ENCODE results near the gene LRRC3C.

LRRC3C gene

DNA sequence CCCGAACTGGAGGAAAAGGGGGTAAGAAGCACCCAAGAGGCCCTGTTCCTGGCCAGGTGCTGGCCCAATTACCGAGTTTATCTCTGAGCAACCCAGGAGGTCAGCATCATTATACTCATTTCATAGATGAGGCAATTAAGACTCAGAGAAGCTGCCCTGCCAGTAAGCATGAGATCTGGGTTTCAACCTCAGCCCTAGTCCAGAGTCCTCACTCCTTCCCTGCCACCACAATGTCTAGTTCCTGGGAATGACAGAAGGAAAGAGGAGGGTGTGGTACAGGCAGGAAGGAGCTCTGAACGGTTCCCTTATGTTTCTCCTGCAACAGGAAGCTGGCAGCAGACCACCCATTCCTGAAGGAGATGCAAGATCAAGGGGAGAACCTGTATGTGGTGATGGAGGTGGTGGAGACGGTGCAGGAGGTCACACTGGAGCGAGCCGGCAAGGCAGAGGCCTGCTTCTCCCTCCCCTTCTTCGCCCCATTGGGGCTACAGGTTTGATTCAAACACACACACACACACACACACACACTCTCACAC, 42.7 kb downstream of the LRRC3C start:
- Histone ChIP-seq H3K4me3 (ENCODE audit: low read length) (no peak overlapping the region), H3K4me1 (ENCODE audit: insufficient read depth, low read length) (no peaks in the 10 kb centered on the region), H3K27me3 (ENCODE audit: insufficient read depth, low read length) (peaks cover 3% of the 10 kb centered on the region; the same call in 1 of the 2 replicates), H3K27ac (ENCODE audit: low read depth, low read length) (no peak overlapping the region), H3K9me3 (ENCODE audit: insufficient read depth, low read depth, low read length) (no peaks in the 10 kb centered on the region), H3K9ac (ENCODE audit: low read depth, low read length) (no peak overlapping the region), H3K36me3 (ENCODE audit: insufficient read depth, low read length) (no peaks in the 10 kb centered on the region)
- 81% methylated on average over 7 of the region's 7 CpGs for WGBS

DNA sequence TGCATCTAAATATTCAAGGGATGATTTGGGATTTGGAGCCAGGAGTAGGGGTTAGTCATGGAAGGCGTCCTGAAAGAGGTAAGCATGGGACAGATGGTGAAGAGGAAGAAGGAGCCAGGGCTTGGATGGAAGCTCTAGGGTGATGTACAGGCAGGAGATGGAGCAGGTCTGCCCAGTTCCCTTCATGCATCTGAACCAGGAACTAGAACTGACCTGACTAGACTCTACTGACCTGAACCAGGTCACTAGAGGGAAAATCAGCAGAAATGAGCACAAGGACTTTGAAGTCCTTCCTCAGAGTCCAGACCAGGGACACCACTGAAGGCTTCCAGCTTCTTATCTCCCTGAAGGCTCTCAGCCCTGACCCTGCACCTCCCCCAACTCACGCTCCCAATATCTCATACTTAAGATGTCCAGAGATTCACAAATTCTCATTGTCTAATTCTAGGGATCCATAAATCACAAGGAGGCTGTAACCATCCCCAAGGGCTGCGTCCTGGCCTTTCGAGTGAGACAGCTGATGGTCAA, 43.6 kb downstream of the LRRC3C start:
- Histone ChIP-seq H3K4me3 (ENCODE audit: low read length) (no peak overlapping the region), H3K36me3 (ENCODE audit: insufficient read depth, low read length) (no peaks in the 10 kb centered on the region), H3K9me3 (ENCODE audit: insufficient read depth, low read depth, low read length) (no peaks in the 10 kb centered on the region), H3K27ac (ENCODE audit: low read depth, low read length) (no peak overlapping the region), H3K4me1 (ENCODE audit: insufficient read depth, low read length) (no peaks in the 10 kb centered on the region), H3K27me3 (ENCODE audit: insufficient read depth, low read length) (peaks cover 3% of the 10 kb centered on the region; the same call in 1 of the 2 replicates), H3K9ac (ENCODE audit: low read depth, low read length) (no peak overlapping the region)
- 96% methylated on average over 4 of the region's 4 CpGs for WGBS

DNA sequence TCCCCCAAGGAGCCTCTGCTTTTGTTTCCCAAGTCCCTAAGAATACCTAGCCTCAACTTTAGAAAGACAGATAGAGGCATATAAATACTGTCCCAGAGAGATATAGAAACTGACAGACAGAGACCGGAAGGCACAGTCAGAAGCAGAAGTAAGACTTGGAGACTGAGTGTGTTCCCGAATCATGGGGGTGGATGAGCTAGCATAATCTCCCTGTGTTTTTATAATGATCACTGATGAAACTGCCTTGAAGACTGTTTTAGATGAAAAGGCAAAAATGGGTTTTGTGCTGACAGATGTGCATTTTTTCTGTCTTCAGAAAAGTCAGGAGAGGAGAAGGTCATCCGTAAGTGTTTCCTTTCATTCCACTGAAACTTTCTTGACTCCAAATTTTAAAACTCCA, 44.7 kb downstream of the LRRC3C start:
- H3K4me3 ChIP-seq (ENCODE audit: low read length): no peak overlapping the region
- H3K9ac ChIP-seq (ENCODE audit: low read depth, low read length): no peak overlapping the region
- no peaks in the 10 kb centered on the region for H3K9me3 ChIP-seq (ENCODE audit: insufficient read depth, low read depth, low read length)
- WGBS: 69% methylated on average over 3 of the region's 3 CpGs
- H3K36me3 ChIP-seq (ENCODE audit: insufficient read depth, low read length): no peaks in the 10 kb centered on the region
- peaks cover 3% of the 10 kb centered on the region; the same call in 1 of the 2 replicates for H3K27me3 ChIP-seq (ENCODE audit: insufficient read depth, low read length)
- H3K4me1 ChIP-seq (ENCODE audit: insufficient read depth, low read length): no peaks in the 10 kb centered on the region
- H3K27ac ChIP-seq (ENCODE audit: low read depth, low read length): no peak overlapping the region

DNA sequence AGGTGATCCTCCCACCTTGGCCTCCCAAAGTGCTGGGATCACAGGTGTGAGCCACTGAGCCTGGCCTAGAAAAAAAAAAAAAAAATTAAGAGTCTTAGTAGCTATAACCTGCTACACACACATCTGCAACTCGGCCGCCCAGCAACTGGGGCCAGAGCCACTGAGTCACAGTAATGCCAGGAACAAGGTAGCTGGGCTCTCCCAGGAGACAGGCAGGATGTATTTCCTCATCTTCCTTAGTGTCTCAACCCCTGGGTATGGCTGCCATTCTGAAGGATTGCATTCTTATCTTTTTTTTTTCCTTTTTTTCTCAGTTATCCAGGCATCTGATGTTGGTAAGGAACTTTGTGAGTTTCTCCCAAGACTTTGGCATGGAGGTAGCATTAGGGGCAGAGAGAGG, 46.0 kb downstream of the LRRC3C start:
- H3K9ac ChIP-seq (ENCODE audit: low read depth, low read length): no peak overlapping the region
- peaks cover 3% of the 10 kb centered on the region; the same call in 1 of the 2 replicates for H3K27me3 ChIP-seq (ENCODE audit: insufficient read depth, low read length)
- no peak overlapping the region for H3K4me3 ChIP-seq (ENCODE audit: low read length)
- no peaks in the 10 kb centered on the region for H3K4me1 ChIP-seq (ENCODE audit: insufficient read depth, low read length)
- no peaks in the 10 kb centered on the region for H3K36me3 ChIP-seq (ENCODE audit: insufficient read depth, low read length)
- no peaks in the 10 kb centered on the region for H3K9me3 ChIP-seq (ENCODE audit: insufficient read depth, low read depth, low read length)
- 99% methylated on average over 2 of the region's 2 CpGs for WGBS
- H3K27ac ChIP-seq (ENCODE audit: low read depth, low read length): no peak overlapping the region

GRCh38 chr17:39974433-39974832, 46.9 kb downstream of the LRRC3C start:
- no peak overlapping the region for H3K4me3 ChIP-seq (ENCODE audit: low read length)
- no peaks in the 10 kb centered on the region for H3K9me3 ChIP-seq (ENCODE audit: insufficient read depth, low read depth, low read length)
- H3K27me3 ChIP-seq (ENCODE audit: insufficient read depth, low read length): peaks cover 3% of the 10 kb centered on the region; the same call in 1 of the 2 replicates
- 90% methylated on average over 5 of the region's 5 CpGs for WGBS
- peaks cover 6% of the 10 kb centered on the region for H3K4me1 ChIP-seq (ENCODE audit: insufficient read depth, low read length)
- no peak overlapping the region for H3K9ac ChIP-seq (ENCODE audit: low read depth, low read length)
- H3K36me3 ChIP-seq (ENCODE audit: insufficient read depth, low read length): no peaks in the 10 kb centered on the region
- H3K27ac ChIP-seq (ENCODE audit: low read depth, low read length): no peak overlapping the region

GRCh38 chr17:39975801-39976200, 48.3 kb downstream of the LRRC3C start:
- Histone ChIP-seq H3K4me3 (ENCODE audit: low read length) (no peak overlapping the region), H3K27me3 (ENCODE audit: insufficient read depth, low read length) (no peaks in the 10 kb centered on the region), H3K9me3 (ENCODE audit: insufficient read depth, low read depth, low read length) (no peaks in the 10 kb centered on the region), H3K27ac (ENCODE audit: low read depth, low read length) (no peak overlapping the region), H3K4me1 (ENCODE audit: insufficient read depth, low read length) (peaks cover 10% of the 10 kb centered on the region), H3K9ac (ENCODE audit: low read depth, low read length) (no peak overlapping the region), H3K36me3 (ENCODE audit: insufficient read depth, low read length) (no peaks in the 10 kb centered on the region)
- WGBS: 84% methylated on average over 4 of the region's 4 CpGs

DNA sequence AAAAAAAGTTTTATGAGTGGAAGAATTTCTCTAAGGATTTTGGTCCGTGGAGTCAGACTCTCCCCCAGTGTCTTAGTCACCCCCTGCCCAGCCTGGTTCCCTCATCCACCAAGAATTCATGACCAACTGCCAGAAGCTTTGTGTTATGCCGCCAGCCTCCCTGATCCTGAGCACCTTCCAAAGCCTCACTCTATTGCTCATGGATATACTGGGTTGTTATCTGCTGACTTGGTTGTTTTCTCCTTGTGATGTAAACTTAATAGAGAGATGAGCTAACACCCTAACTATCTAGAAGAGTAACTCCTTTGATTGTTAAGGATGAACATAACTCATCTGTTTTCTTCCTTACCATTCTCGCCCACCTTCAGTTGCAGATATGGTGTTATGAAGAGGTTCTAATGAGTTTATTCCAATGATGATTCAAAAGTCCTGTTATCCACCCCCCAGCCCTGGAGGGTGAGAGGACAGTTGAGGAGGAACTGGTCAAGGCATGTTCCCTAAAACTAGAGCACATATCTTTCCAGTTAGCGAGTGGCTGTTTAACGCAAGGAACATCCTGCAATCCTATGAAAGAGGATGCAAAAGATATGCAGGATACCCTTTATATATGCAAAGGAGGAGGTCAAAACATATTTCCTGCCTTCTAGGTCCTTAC, 51.6 kb downstream of the LRRC3C start:
- H3K27me3 ChIP-seq (ENCODE audit: insufficient read depth, low read length): no peaks in the 10 kb centered on the region
- peaks cover 7% of the 10 kb centered on the region for H3K36me3 ChIP-seq (ENCODE audit: insufficient read depth, low read length)
- H3K27ac ChIP-seq (ENCODE audit: low read depth, low read length): no peak overlapping the region
- H3K9ac ChIP-seq (ENCODE audit: low read depth, low read length): peak overlapping the region; percentile 3; the same call in 1 of the 2 replicates
- peaks cover 18% of the 10 kb centered on the region for H3K4me1 ChIP-seq (ENCODE audit: insufficient read depth, low read length)
- no peaks in the 10 kb centered on the region for H3K9me3 ChIP-seq (ENCODE audit: insufficient read depth, low read depth, low read length)
- 69% methylated on average over 4 of the region's 5 CpGs for WGBS
- peak overlapping the region; percentile 97 for H3K4me3 ChIP-seq (ENCODE audit: low read length)

DNA sequence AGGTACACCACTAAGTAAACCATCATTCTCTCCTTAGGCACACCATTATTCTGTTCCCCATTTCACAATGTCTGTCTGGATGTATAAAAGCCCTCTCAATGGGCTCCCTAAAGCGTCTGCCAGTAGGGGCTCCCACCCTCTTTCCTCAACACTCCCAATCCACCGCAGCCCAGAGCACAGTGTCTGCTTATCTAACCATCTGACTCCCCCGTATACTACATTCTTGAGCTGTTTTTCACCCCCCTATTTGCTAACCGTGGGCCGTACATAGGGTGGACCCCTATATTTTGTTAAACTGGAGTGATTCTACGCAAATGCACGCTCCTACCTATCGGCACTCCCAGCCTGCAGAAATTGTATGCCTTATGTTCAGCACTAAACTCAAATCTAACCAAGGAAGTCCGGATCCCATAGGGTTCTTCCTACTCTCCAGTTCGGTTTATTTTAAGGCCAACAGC, 52.4 kb downstream of the LRRC3C start:
- Histone ChIP-seq H3K9ac (ENCODE audit: low read depth, low read length) (peak overlapping the region; percentile 95), H3K4me3 (ENCODE audit: low read length) (peak overlapping the region; percentile 97), H3K4me1 (ENCODE audit: insufficient read depth, low read length) (peaks cover 18% of the 10 kb centered on the region), H3K9me3 (ENCODE audit: insufficient read depth, low read depth, low read length) (no peaks in the 10 kb centered on the region), H3K27me3 (ENCODE audit: insufficient read depth, low read length) (no peaks in the 10 kb centered on the region), H3K36me3 (ENCODE audit: insufficient read depth, low read length) (peaks cover 15% of the 10 kb centered on the region), H3K27ac (ENCODE audit: low read depth, low read length) (peak overlapping the region; percentile 86; the same call in 1 of the 2 replicates)
- 4% methylated on average over 10 of the region's 10 CpGs for WGBS

- peak within 1 kb of the TSS; percentile 95 for H3K9ac ChIP-seq (ENCODE audit: low read depth, low read length)
- H3K4me1 ChIP-seq (ENCODE audit: insufficient read depth, low read length): peaks cover 18% of the 10 kb centered on the region
- peak within 1 kb of the TSS; percentile 97 for H3K4me3 ChIP-seq (ENCODE audit: low read length)
- H3K9me3 ChIP-seq (ENCODE audit: insufficient read depth, low read depth, low read length): no peaks in the 10 kb centered on the region
- no peaks in the 10 kb centered on the region for H3K27me3 ChIP-seq (ENCODE audit: insufficient read depth, low read length)
- H3K36me3 ChIP-seq (ENCODE audit: insufficient read depth, low read length): peaks cover 22% of the 10 kb centered on the region
- H3K27ac ChIP-seq (ENCODE audit: low read depth, low read length): peak within 1 kb of the TSS; percentile 86
- under 1% methylated on average over 84 of the region's 84 CpGs for WGBS
Measured at GRCh38 chr17:39980351-39981206, 53.0 kb downstream of the LRRC3C start, which contains the start of gene PSMD3. Gene PSMD3, plus strand, starts transcription at chr17:39980807. Its CDS starts 164 bp downstream, at chr17:39980971.

GRCh38 chr17:39981207-39981741, 53.7 kb downstream of the LRRC3C start:
- WGBS: 2% methylated on average over 15 of the region's 15 CpGs
- H3K36me3 ChIP-seq (ENCODE audit: insufficient read depth, low read length): peaks cover 29% of the 10 kb centered on the region
- H3K9me3 ChIP-seq (ENCODE audit: insufficient read depth, low read depth, low read length): no peaks in the 10 kb centered on the region
- H3K4me1 ChIP-seq (ENCODE audit: insufficient read depth, low read length): peaks cover 18% of the 10 kb centered on the region
- no peaks in the 10 kb centered on the region for H3K27me3 ChIP-seq (ENCODE audit: insufficient read depth, low read length)
- H3K27ac ChIP-seq (ENCODE audit: low read depth, low read length): peak overlapping the region; percentile 86
- H3K4me3 ChIP-seq (ENCODE audit: low read length): peak overlapping the region; percentile 97
- H3K9ac ChIP-seq (ENCODE audit: low read depth, low read length): peak overlapping the region; percentile 95
